Endothelial cell of umbilical vein (primary cell): ENCODE results near the gene EXOC7. TPM values are rescaled to one million over a fixed set of nuclear protein-coding genes. Genes with fewer than 3 reads are reported as not detected.

ENCODE experiments used
- BruUV-seq: library from RNA; stranded (reverse); fragments of 400-500 nt; replicated peaks from 2 replicates; lab custom pipeline; 2021; lab: Mats Ljungman, UMichigan
- CTCF ChIA-PET: fragments of 300-600, 350-600 bp; sonication (Branson Sonifier 250); formaldehyde crosslinking; loops from one replicate; lab custom pipeline; 2021; ENCODE audit warnings: antibody characterized with exemption, inconsistent platforms; lab: Charles Lee
- POLR2A ChIA-PET: fragments of 300-600, 350-600 bp; sonication (Branson Sonifier 250); formaldehyde crosslinking; loops from one replicate; lab custom pipeline; 2021; ENCODE audit warnings: antibody characterized with exemption, inconsistent platforms; lab: Charles Lee
- DNase-seq: peaks from one replicate; pipeline ENCODE4 v3.0.0-alpha.2; 2011; ENCODE audit warnings: low read depth, low spot score
- FAIRE-seq: peaks from 2 replicates; lab custom pipeline; 2011; peaks lifted over from hg19 to GRCh38; lab: Jason Lieb, UNC
- H2AFZ ChIP-seq: 2 replicates; pipeline ENCODE4 v1.6.0; 2012; ENCODE audit warnings: low read depth, low read length, control low read depth, inconsistent platforms
- H3K27ac ChIP-seq: 2 replicates; pipeline ENCODE4 v1.5.1; 2011; ENCODE audit warnings: low read depth, mild to moderate bottlenecking, control low read depth, low read length, moderate library complexity; ENCODE audit not compliant: insufficient read depth
- H3K27me3 ChIP-seq, 2 experiments: 2 replicates each; pipeline versions ENCODE4 v1.6.0 to v1.6.1; 2011; ENCODE audit warnings: low read length in 2 of 2, mixed read lengths in 1 of 2; ENCODE audit not compliant: control insufficient read depth in 2 of 2, insufficient read depth in 2 of 2
- H3K36me3 ChIP-seq, 2 experiments: 2 replicates in 1 of 2; 3 replicates in 1 of 2; pipeline ENCODE4 v1.5.1; 2011; ENCODE audit warnings: low read length in 2 of 2, mild to moderate bottlenecking in 1 of 2, moderate library complexity in 1 of 2; ENCODE audit not compliant: control insufficient read depth in 2 of 2, insufficient read depth in 2 of 2; ENCODE audit errors: extremely low read depth in 1 of 2
- H3K4me1 ChIP-seq: 3 replicates; pipeline ENCODE4 v1.5.1; 2011; ENCODE audit warnings: mild to moderate bottlenecking, low read length; ENCODE audit not compliant: control insufficient read depth, insufficient read depth; ENCODE audit errors: extremely low read depth
- H3K4me2 ChIP-seq: 2 replicates; pipeline ENCODE4 v1.6.1; 2011; ENCODE audit warnings: low read length, control low read depth, mixed read lengths; ENCODE audit not compliant: insufficient read depth
- H3K4me3 ChIP-seq, 3 experiments: fragments of 200-600 bp in 1 of 3; sonication (generic), shearing (Covaris generic) in 1 of 3; replicated peaks in 1 of 3; 2 replicates each; pipeline ENCODE4 v1.5.1; 2011 to 2016; ENCODE audit warnings: control low read depth in 3 of 3, low read length in 3 of 3, mild to moderate bottlenecking in 2 of 3, inconsistent platforms in 1 of 3, low read depth in 1 of 3, moderate library complexity in 1 of 3; ENCODE audit not compliant: insufficient read depth in 1 of 3
- H3K79me2 ChIP-seq: 2 replicates; pipeline ENCODE4 v1.6.0; 2012; ENCODE audit warnings: low read length, inconsistent platforms; ENCODE audit not compliant: control insufficient read depth, insufficient read depth
- H3K9ac ChIP-seq: replicated peaks from 2 replicates; pipeline ENCODE3; 2011; ENCODE audit warnings: low read length, control low read depth; ENCODE audit not compliant: insufficient read depth; ENCODE audit errors: extremely low read depth
- H3K9me1 ChIP-seq: replicated peaks from 3 replicates; pipeline ENCODE4 v1.6.0; 2011; ENCODE audit warnings: mild to moderate bottlenecking, low read length; ENCODE audit not compliant: control insufficient read depth, insufficient read depth; ENCODE audit errors: extremely low read depth
- H3K9me3 ChIP-seq: replicated peaks from 2 replicates; pipeline ENCODE4 v1.5.1; 2012; ENCODE audit warnings: low read length, inconsistent platforms; ENCODE audit not compliant: control insufficient read depth, insufficient read depth
- H4K20me1 ChIP-seq: replicated peaks from 2 replicates; pipeline ENCODE3; 2011; ENCODE audit warnings: mild to moderate bottlenecking, low read length; ENCODE audit not compliant: control insufficient read depth, insufficient read depth; ENCODE audit errors: extremely low read depth
- CTCF ChIP-seq, 2 donors: IDR thresholded peaks; 1 replicate in 1 of 2; 2 replicates in 1 of 2; pipeline ENCODE4 v1.5.1; 2011; ENCODE audit warnings: low read length in 2 of 2, mild to moderate bottlenecking in 2 of 2, moderate library complexity in 2 of 2, control low read depth in 1 of 2, inconsistent platforms in 1 of 2, low read depth in 1 of 2; ENCODE audit not compliant: insufficient read depth in 1 of 2; ENCODE audit errors: extremely low read depth in 1 of 2
- EZH2 ChIP-seq: IDR thresholded peaks from 2 replicates; pipeline ENCODE4 v1.6.1; 2012; ENCODE audit warnings: borderline replicate concordance, low read depth, mild to moderate bottlenecking, moderate library complexity, low read length, inconsistent platforms; ENCODE audit not compliant: severe bottlenecking
- FOS ChIP-seq: IDR thresholded peaks from 2 replicates; pipeline ENCODE4 v1.6.1; 2011; ENCODE audit warnings: mild to moderate bottlenecking, low read length, moderate library complexity, borderline replicate concordance; ENCODE audit not compliant: insufficient read depth
- GATA2 ChIP-seq: IDR thresholded peaks from 2 replicates; pipeline ENCODE4 v1.7.0; 2011; ENCODE audit warnings: low read depth, mild to moderate bottlenecking, moderate library complexity, mixed read lengths, low read length; ENCODE audit not compliant: insufficient read length, insufficient read depth
- JUN ChIP-seq: IDR thresholded peaks from 2 replicates; pipeline ENCODE4 v1.6.1; 2011; ENCODE audit warnings: borderline replicate concordance, low read depth; ENCODE audit not compliant: insufficient read length, insufficient read depth
- MAX ChIP-seq: IDR thresholded peaks from 2 replicates; pipeline ENCODE4 v1.6.1; 2011; ENCODE audit not compliant: insufficient read depth, insufficient read length
- MYC ChIP-seq: IDR thresholded peaks from one replicate; pipeline ENCODE4 v1.6.1; 2011; ENCODE audit warnings: mild to moderate bottlenecking, low read depth, low read length
- POLR2A ChIP-seq: IDR thresholded peaks from 2 replicates; pipeline ENCODE4 v1.6.1; 2012; ENCODE audit warnings: low read depth, mild to moderate bottlenecking, control low read depth, low read length
- POLR2AphosphoS5 ChIP-seq: IDR thresholded peaks from 2 replicates; pipeline ENCODE4 v1.6.1; 2012; ENCODE audit warnings: low read depth, mild to moderate bottlenecking, control low read depth, low read length, moderate library complexity; ENCODE audit not compliant: insufficient read depth
- dilution Hi-C: fragments of 300-500 bp; cut with MboI; formaldehyde crosslinking; loops from one replicate; pipeline ENCODE4 v1.15.0; 2019; ENCODE audit warnings: low sequenced_read_pairs; ENCODE audit not compliant: extremely low pct_ligation_motif_present
- intact Hi-C: fragments of 100-400 bp; cut with micrococcal nuclease; formaldehyde crosslinking; loops from one replicate; pipeline ENCODE4 v1.10.0; 2022
- polyA plus RNA-seq, 4 experiments: library from polyadenylated mRNA; depleted of rRNA in 3 of 4; stranded (reverse) in 3 of 4; unstranded in 1 of 4; fragments of >200 nt; gene quantifications; 2 replicates each; pipeline versions ENCODE4 v1.2.1 to v1.2.3, GENCODE V29; 2011 to 2012; ENCODE audit warnings: missing spikeins in 1 of 4
- total RNA-seq: library from RNA; stranded (reverse); gene quantifications from 2 replicates; pipeline ENCODE4 v1.2.3, GENCODE V29; 2021

The EXOC7 gene
- total and polyA plus RNA-seq, 2 donors (not counting 3 experiments of a cell fraction or from before 2014, with no cell fraction given), result 91.5 to 137 TPM

- Histone ChIP-seq H3K79me2 (no peaks in the 10 kb centered on the region), H3K9me1 (no peaks in the 10 kb centered on the region), H3K4me3 (no peak overlapping the region), H3K27me3 (no peaks in the 10 kb centered on the region), H2AFZ (no peak overlapping the region), H3K27ac (no peak overlapping the region), H3K9ac (no peak overlapping the region), H4K20me1 (no peaks in the 10 kb centered on the region), H3K4me2 (no peak overlapping the region), H3K9me3 (no peaks in the 10 kb centered on the region), H3K36me3 (no peaks in the 10 kb centered on the region), H3K4me1 (no peaks in the 10 kb centered on the region)
- BruUV-seq, result no TSS peak
- ChIA-PET POLR2A (no interaction called here), CTCF (interaction anchor here (0.6 to 14.5 kb wide), 4 partner anchors 67 to 255 kb away, joined by 3 to 320 read pairs (median 4); no protein-coding TSS in a partner anchor)
- TF ChIP-seq POLR2A (no peak), EZH2 (no peak), FOS (no peak), MAX (no peak), JUN (no peak), CTCF (IDR thresholded peaks at IDR 0.05; ENCODE audit: extremely low read depth in 1 of 2, insufficient read depth in 1 of 2, low read depth in 1 of 2, low read length in 2 of 2) (no peak), POLR2AphosphoS5 (no peak), GATA2 (no peak), MYC (no peak)
- FAIRE-seq (no peak), DNase-seq (no peak)
- intact Hi-C loops, result no loop called here
- dilution Hi-C loops, result no loop called here
Measured at GRCh38 chr17:76115138-76115754, 11.7 kb upstream of the EXOC7 start.
